Karpas-422 (cell line): ENCODE measurements around the gene PKP3. TPM values are rescaled to one million over a fixed set of nuclear protein-coding genes. Genes with fewer than 3 reads are reported as not detected.

Experiments used
- DNase-seq: peaks from one replicate; pipeline ENCODE4 v3.0.0-alpha.2; 2015
- H2AFZ ChIP-seq: fragments of 200-600 bp; sonication (generic); 2 replicates; pipeline ENCODE4 v1.6.1; 2014; ENCODE audit warnings: antibody characterized with exemption, low read length, mixed read lengths
- H3K27ac ChIP-seq: fragments of 200-600 bp; sonication (generic); 2 replicates; pipeline ENCODE4 v1.5.1; 2014; ENCODE audit warnings: mild to moderate bottlenecking, low read length, moderate library complexity
- H3K27me3 ChIP-seq: fragments of 200-600 bp; sonication (generic); 2 replicates; pipeline ENCODE4 v1.6.1; 2014; ENCODE audit warnings: low read length, mixed read lengths
- H3K36me3 ChIP-seq: fragments of 200-600 bp; sonication (generic); 2 replicates; pipeline ENCODE4 v1.6.1; 2014; ENCODE audit warnings: low read length, mixed read lengths; ENCODE audit not compliant: insufficient read depth
- H3K4me1 ChIP-seq: fragments of 200-600 bp; sonication (generic); 2 replicates; pipeline ENCODE4 v1.6.1; 2014; ENCODE audit warnings: mild to moderate bottlenecking, low read length, mixed read lengths
- H3K4me2 ChIP-seq: fragments of 200-600 bp; sonication (generic); 2 replicates; pipeline ENCODE4 v1.6.1; 2014; ENCODE audit warnings: low read length, low read depth, mild to moderate bottlenecking; ENCODE audit not compliant: poor library complexity, severe bottlenecking
- H3K4me3 ChIP-seq: fragments of 200-600 bp; sonication (generic); 2 replicates; pipeline ENCODE4 v1.5.1; 2014; ENCODE audit warnings: mild to moderate bottlenecking, antibody characterized with exemption, low read length, mixed read lengths
- H3K79me2 ChIP-seq: fragments of 200-600 bp; sonication (generic); 2 replicates; pipeline ENCODE4 v1.6.1; 2014; ENCODE audit warnings: mild to moderate bottlenecking, low read length, mixed read lengths
- H3K9ac ChIP-seq: fragments of 200-600 bp; sonication (generic); 2 replicates; pipeline ENCODE4 v1.6.0; 2014; ENCODE audit warnings: low read length
- H3K9me2 ChIP-seq: fragments of 200-600 bp; sonication (generic), shearing (Covaris generic); replicated peaks from 2 replicates; pipeline ENCODE4 v1.6.0; 2014; ENCODE audit warnings: mild to moderate bottlenecking, low read length, moderate library complexity; ENCODE audit not compliant: insufficient read depth
- H3K9me3 ChIP-seq: fragments of 300-700, 200-600 bp; sonication (generic); 2 replicates; pipeline ENCODE4 v1.6.1; 2014; ENCODE audit warnings: low read length, mixed read lengths
- H4K20me1 ChIP-seq: fragments of 200-600 bp; sonication (generic); 2 replicates; pipeline ENCODE4 v1.6.1; 2014; ENCODE audit warnings: mild to moderate bottlenecking, antibody characterized with exemption, low read length, low read depth; ENCODE audit not compliant: insufficient read depth
- total RNA-seq: library from RNA; depleted of rRNA; stranded (reverse); fragments of >200 nt; shearing (Covaris generic); gene quantifications from 2 replicates; pipeline ENCODE4 v1.2.3, GENCODE V29; 2014; ENCODE audit warnings: low replicate concordance

The PKP3 gene
- total RNA-seq, 1 experiment from 2014 or later: not detected

- H3K4me3 ChIP-seq: no peak overlapping the region
- H3K9me2 ChIP-seq: no peaks in the 10 kb centered on the region
- H3K27ac ChIP-seq: no peak overlapping the region
- H3K79me2 ChIP-seq: no peaks in the 10 kb centered on the region
- H3K4me1 ChIP-seq: peaks cover 7% of the 10 kb centered on the region
- H3K4me2 ChIP-seq: no peak overlapping the region
- DNase-seq: no peak
- no peaks in the 10 kb centered on the region for H3K27me3 ChIP-seq
- H4K20me1 ChIP-seq: no peaks in the 10 kb centered on the region
- no peak overlapping the region for H2AFZ ChIP-seq
- no peaks in the 10 kb centered on the region for H3K9me3 ChIP-seq
- no peaks in the 10 kb centered on the region for H3K36me3 ChIP-seq
- no peak overlapping the region for H3K9ac ChIP-seq
Measured at GRCh38 chr11:443542-444199, 49.7 kb downstream of the PKP3 start.

- Histone ChIP-seq H4K20me1 (no peaks in the 10 kb centered on the region), H3K27ac (no peak overlapping the region), H3K9me3 (no peaks in the 10 kb centered on the region), H3K9me2 (no peaks in the 10 kb centered on the region), H3K27me3 (no peaks in the 10 kb centered on the region), H2AFZ (no peak overlapping the region), H3K9ac (no peak overlapping the region), H3K36me3 (no peaks in the 10 kb centered on the region), H3K4me1 (peaks cover 16% of the 10 kb centered on the region), H3K4me2 (no peak overlapping the region), H3K79me2 (no peaks in the 10 kb centered on the region), H3K4me3 (no peak overlapping the region)
- DNase-seq: no peak
Measured at GRCh38 chr11:444396-445144, 50.6 kb downstream of the PKP3 start.

GRCh38 chr11:445765-446588 is 52.0 kb downstream of the PKP3 start:
- Histone ChIP-seq H4K20me1 (no peaks in the 10 kb centered on the region), H3K79me2 (peaks cover 6% of the 10 kb centered on the region), H3K36me3 (no peaks in the 10 kb centered on the region), H3K4me3 (no peak overlapping the region), H3K9me2 (no peaks in the 10 kb centered on the region), H3K4me2 (no peak overlapping the region), H3K9ac (no peak overlapping the region), H3K9me3 (no peaks in the 10 kb centered on the region), H2AFZ (no peak overlapping the region), H3K27me3 (no peaks in the 10 kb centered on the region), H3K4me1 (peaks cover 19% of the 10 kb centered on the region), H3K27ac (no peak overlapping the region)
- DNase-seq: no peak

GRCh38 chr11:446891-447290 is 52.9 kb downstream of the PKP3 start:
- H3K9me3 ChIP-seq: no peaks in the 10 kb centered on the region
- peaks cover 6% of the 10 kb centered on the region; the same call in 1 of the 2 replicates for H4K20me1 ChIP-seq
- H3K4me1 ChIP-seq: peaks cover 28% of the 10 kb centered on the region
- no peak overlapping the region for H3K4me3 ChIP-seq
- H3K9me2 ChIP-seq: no peaks in the 10 kb centered on the region
- no peaks in the 10 kb centered on the region for H3K27me3 ChIP-seq
- no peak for DNase-seq
- H3K36me3 ChIP-seq: no peaks in the 10 kb centered on the region
- no peak overlapping the region for H3K4me2 ChIP-seq
- no peak overlapping the region for H3K27ac ChIP-seq
- H3K79me2 ChIP-seq: peaks cover 15% of the 10 kb centered on the region
- no peak overlapping the region for H2AFZ ChIP-seq
- no peak overlapping the region for H3K9ac ChIP-seq

GRCh38 chr11:447923-448731 is 54.1 kb downstream of the PKP3 start:
- Histone ChIP-seq H3K4me2 (peak overlapping the region; percentile 85), H3K27ac (peak overlapping the region; percentile 86), H3K4me1 (peaks cover 35% of the 10 kb centered on the region), H3K9ac (peak overlapping the region; percentile 80), H4K20me1 (peaks cover 6% of the 10 kb centered on the region; the same call in 1 of the 2 replicates), H3K4me3 (peak overlapping the region; percentile 92), H2AFZ (0 out of 2 replicates have a peak overlapping the region, but pooled peaks have one; percentile 19), H3K9me3 (no peaks in the 10 kb centered on the region), H3K27me3 (no peaks in the 10 kb centered on the region), H3K36me3 (no peaks in the 10 kb centered on the region), H3K79me2 (peaks cover 22% of the 10 kb centered on the region), H3K9me2 (no peaks in the 10 kb centered on the region)
- peak; percentile 98 for DNase-seq

- no peaks in the 10 kb centered on the region for H3K9me2 ChIP-seq
- no peaks in the 10 kb centered on the region for H3K9me3 ChIP-seq
- no peaks in the 10 kb centered on the region for H3K36me3 ChIP-seq
- peaks cover 24% of the 10 kb centered on the region for H3K79me2 ChIP-seq
- H3K4me1 ChIP-seq: peaks cover 35% of the 10 kb centered on the region
- peaks cover 6% of the 10 kb centered on the region; the same call in 1 of the 2 replicates for H4K20me1 ChIP-seq
- H3K4me2 ChIP-seq: peak within 1 kb of the TSS; percentile 85
- H3K9ac ChIP-seq: peak within 1 kb of the TSS; percentile 80
- H3K27me3 ChIP-seq: no peaks in the 10 kb centered on the region
- H3K4me3 ChIP-seq: peak within 1 kb of the TSS; percentile 92
- peak; percentile 98 for DNase-seq
- peak within 1 kb of the TSS; percentile 94; the same call in 1 of the 2 replicates for H2AFZ ChIP-seq
- peak within 1 kb of the TSS; percentile 86 for H3K27ac ChIP-seq
Measured at GRCh38 chr11:449889-450808, 56.1 kb downstream of the PKP3 start, which contains the start of gene PTDSS2. Gene PTDSS2 (plus strand): TSS chr11:450279. CDS start chr11:450456, 177 bp downstream.
